ENCODE measurements around the gene FMN2.

Gene FMN2

DNA sequence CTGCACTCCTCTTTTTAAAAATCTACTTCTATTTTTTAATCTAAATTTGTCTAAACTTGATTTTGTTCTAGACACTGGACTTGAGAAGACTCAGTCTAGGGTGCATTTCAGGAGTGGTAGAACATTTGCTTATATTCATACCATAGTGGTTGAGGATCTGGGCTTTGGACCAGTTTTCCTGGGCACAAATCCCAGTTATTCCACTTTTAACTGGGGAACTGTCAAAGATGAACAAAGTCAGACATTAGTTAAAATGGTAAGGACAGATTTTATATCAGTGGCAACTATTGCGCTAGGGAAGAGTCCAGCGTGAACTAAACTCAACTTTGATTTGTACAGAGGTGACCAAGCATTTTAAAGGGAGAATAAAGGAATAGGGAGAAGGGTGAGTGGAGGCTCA, 102.4 kb downstream of the FMN2 start:
- TF ChIP-seq, protein P1, sequence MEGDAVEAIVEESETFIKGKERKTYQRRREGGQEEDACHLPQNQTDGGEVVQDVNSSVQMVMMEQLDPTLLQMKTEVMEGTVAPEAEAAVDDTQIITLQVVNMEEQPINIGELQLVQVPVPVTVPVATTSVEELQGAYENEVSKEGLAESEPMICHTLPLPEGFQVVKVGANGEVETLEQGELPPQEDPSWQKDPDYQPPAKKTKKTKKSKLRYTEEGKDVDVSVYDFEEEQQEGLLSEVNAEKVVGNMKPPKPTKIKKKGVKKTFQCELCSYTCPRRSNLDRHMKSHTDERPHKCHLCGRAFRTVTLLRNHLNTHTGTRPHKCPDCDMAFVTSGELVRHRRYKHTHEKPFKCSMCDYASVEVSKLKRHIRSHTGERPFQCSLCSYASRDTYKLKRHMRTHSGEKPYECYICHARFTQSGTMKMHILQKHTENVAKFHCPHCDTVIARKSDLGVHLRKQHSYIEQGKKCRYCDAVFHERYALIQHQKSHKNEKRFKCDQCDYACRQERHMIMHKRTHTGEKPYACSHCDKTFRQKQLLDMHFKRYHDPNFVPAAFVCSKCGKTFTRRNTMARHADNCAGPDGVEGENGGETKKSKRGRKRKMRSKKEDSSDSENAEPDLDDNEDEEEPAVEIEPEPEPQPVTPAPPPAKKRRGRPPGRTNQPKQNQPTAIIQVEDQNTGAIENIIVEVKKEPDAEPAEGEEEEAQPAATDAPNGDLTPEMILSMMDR (IDR thresholded peaks at IDR 0.05; ENCODE audit: extremely low read depth, insufficient read depth, missing control alignments), result no peak
- DNase-seq (ENCODE audit: low spot score), result no peak
- in situ Hi-C loops (cut with MboI; ENCODE audit: low pct_unique_long_range_greater_than_20kb, low sequenced_read_pairs, unreplicated experiment), result no loop called here

DNA sequence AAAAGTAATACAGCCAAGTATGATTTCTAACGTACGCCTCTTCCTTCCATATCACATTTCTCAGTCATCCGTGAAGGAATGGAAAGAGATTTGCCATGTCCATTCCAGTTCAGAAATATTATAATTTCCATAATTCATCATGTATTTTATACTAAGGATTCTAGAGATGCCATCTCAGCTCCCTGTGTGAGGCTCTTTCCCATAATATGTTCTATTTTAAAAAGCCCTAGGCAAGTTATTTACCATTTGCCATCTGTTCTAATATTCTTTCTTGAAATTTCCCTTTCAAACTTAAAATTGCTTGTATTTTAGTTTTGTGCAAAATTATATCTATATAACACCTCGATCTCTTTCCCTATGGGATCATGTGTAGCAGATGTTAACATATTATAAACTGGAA, 106.7 kb downstream of the FMN2 start:
- DNase-seq (ENCODE audit: low spot score), result no peak
- in situ Hi-C loops (cut with MboI; ENCODE audit: low pct_unique_long_range_greater_than_20kb, low sequenced_read_pairs, unreplicated experiment), result no loop called here
- TF ChIP-seq, protein P1 (IDR thresholded peaks at IDR 0.05; ENCODE audit: extremely low read depth, insufficient read depth, missing control alignments), result no peak

DNA sequence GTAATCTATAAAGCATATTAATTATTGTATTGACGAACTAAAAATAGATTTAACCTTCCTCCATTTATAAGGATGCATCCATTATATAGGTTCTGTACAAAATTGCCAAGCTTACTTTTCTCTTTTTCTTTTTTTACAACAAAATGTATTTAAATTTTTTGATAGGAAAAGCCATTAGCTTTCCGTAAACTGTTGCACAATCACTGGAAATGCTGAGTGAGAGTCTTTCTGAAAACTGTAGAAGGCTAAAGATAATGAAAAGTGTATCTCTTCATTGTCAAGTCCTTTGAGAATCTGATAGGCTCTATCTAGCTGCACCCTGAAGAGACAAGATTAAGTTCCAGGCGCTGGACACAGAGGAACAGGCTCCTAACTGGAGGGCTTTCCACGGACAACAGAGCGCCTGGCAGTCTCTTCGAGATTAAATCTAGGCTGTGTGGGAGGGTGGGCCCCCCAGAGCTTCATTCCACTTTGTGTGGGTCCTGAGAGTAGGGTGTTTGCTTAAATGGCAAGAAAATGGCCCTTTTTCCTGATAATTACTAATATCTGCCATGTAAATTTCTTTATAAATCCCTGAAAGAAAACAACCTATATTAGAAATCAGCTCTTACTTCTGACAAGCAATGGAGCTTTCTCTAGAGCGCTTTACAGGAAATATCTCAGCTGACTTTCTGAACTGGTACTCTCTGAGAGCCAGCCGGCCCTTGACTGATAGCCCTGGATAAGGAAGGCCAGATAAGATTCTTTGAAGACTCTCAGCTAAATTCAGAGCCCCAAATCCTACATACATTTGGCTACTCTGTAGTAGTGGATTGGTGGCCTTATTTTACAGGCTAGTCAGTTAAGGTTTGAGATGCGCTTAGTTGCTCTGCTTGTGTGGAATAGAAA, 108.3 kb downstream of the FMN2 start:
- DNase-seq (ENCODE audit: low spot score), result no peak
- TF ChIP-seq, protein P1 (IDR thresholded peaks at IDR 0.05; ENCODE audit: extremely low read depth, insufficient read depth, missing control alignments), result no peak
- in situ Hi-C loops (cut with MboI; ENCODE audit: low pct_unique_long_range_greater_than_20kb, low sequenced_read_pairs, unreplicated experiment), result no loop called here

DNA sequence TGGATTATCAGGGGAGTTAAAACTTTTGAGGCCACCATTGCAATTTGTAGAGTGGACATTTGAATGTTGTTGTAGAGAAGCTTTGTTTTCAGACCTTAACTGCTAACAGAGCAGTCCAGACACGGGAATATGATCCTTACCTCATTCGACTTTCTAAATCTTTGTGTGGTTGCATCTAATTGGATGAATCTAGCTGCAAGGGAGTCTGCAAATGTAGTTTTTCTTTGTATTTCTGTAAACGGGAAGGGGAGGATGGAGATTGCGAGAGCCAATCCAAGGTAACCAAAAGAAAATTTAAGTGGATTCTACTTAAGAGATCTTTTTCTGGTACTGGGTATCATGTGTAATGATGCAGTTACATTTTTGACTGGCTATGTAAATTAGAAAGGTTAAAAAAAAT, 110.2 kb downstream of the FMN2 start:
- TF ChIP-seq, protein P1 (IDR thresholded peaks at IDR 0.05; ENCODE audit: extremely low read depth, insufficient read depth, missing control alignments), result no peak
- in situ Hi-C loops (cut with MboI; ENCODE audit: low pct_unique_long_range_greater_than_20kb, low sequenced_read_pairs, unreplicated experiment), result no loop called here
- DNase-seq (ENCODE audit: low spot score), result no peak

DNA sequence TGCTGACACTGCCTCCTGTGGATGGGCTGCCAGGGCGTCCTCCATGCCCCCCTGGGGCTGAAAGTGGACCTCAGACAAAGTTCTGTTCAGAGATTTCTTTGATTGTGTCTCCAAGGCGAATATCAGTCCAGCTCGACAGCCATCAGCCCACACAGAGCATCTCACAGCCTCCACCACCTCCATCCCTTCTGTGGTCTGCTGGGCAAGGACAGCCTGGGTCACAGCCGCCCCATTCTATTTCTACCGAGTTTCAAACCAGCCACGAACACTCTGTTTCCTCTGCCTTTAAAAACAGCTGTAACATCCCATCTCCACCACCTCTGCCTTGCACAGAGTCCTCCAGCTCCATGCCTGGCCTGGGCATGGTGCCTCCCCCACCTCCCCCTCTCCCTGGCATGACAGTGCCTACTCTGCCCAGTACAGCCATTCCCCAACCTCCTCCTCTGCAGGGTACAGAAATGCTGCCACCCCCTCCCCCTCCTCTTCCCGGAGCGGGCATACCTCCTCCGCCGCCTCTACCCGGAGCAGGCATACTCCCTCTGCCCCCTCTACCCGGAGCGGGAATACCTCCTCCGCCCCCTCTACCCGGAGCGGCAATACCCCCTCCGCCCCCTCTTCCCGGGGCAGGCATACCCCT, 115.5 kb downstream of the FMN2 start:
- TF ChIP-seq, protein P1 (IDR thresholded peaks at IDR 0.05; ENCODE audit: extremely low read depth, insufficient read depth, missing control alignments), result no peak
- in situ Hi-C loops (cut with MboI; ENCODE audit: low pct_unique_long_range_greater_than_20kb, low sequenced_read_pairs, unreplicated experiment), result no loop called here

DNA sequence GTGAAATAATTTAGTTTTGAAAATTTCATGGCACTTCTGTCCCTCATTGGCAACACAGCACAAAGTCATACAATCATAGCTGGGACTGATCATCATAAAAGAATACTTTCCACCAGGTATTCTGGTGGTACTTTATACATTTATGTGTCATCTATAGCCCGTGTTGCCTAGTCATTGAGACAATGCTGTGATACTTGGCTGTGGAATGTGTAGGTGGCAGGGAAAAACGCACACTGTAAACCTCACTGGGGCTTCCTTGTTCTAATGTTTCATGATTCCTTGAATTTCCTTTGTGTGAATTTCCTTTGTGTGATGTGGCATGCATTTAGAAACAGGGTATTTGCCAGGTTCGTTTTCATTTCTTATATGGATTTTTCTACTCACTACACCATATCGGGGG, 118.3 kb downstream of the FMN2 start:
- in situ Hi-C loops (cut with MboI; ENCODE audit: low pct_unique_long_range_greater_than_20kb, low sequenced_read_pairs, unreplicated experiment), result no loop called here
- TF ChIP-seq, protein P1 (IDR thresholded peaks at IDR 0.05; ENCODE audit: extremely low read depth, insufficient read depth, missing control alignments), result no peak
- no peak for DNase-seq (ENCODE audit: low spot score)

More for the DNA sequence above, 115.5 kb downstream of the FMN2 start:
- DNase-seq (ENCODE audit: low spot score), result no peak
